HG02571 (cell line): ENCODE data around the gene IQUB.
"Not testable (repeated sequence)": the region's sequence is repeated elsewhere in the genome, so short reads cannot be mapped to it uniquely, and the experiment has no call there.

Experiments used
- ATAC-seq: cut with Tn5 transposase; IDR thresholded peaks from one replicate; pipeline ENCODE4 v1.9.1; 2021; ENCODE audit warnings: mild to moderate bottlenecking, moderate library complexity; ENCODE audit not compliant: unreplicated experiment

Gene IQUB

DNA sequence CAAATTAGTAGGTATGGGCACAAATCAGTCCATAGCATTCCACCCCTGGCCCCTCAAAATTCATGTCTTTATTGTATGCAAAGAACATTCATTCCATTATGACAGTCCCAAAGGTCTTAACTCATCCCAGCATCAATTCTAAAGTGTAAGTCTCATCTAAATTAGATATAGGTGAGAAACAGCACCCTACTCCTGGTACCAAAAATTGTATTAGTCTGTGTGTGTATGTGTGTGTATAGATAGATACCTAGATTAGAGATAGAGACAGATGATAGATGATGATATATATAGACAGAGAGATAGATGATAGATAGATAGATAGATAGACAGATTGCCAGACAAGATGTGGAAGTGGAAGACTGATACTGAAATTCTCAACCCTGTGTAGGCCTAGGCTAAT is 109.9 kb downstream of the IQUB start:
- ATAC-seq = no peak

GRCh38 chr7:123423622-123424021 is 110.8 kb downstream of the IQUB start:
- no peak for ATAC-seq

DNA sequence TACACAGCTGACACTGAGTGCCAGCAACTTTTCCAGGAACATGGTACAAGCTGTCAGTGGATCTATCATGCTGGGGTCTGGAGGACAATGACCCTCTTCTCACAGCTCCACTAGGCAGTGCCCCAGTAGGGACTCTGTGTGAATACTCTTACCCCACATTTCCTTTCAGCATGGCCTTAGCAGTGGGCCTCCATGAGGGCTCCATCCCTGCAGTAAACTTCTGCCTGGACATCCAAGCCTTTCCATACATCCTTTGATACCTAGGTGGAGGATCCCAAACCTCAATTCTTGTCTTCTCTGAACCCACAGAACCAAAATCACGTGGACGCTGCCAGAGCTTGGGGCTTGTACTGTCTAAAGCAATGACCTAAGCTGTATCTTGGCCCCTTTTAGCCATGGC is 116.8 kb downstream of the IQUB start:
- no peak for ATAC-seq

DNA sequence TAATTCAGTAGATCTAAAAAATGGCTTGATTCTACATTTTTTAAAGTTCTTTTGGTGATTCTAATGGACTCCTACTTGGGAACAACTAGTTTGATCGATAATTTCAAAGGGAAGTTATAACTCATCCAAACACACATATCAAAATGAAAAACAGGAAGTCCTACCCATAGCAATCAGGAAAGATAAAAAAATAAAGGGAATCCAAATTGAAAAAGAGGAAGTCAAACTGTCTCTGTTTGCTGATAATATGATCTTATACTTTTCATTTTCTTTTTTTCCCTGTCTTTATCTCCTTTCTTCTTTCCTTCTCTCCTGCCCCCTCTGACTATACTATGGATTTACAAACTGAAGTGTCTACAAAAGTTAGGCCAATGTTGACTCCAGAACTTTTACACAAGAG is 118.8 kb downstream of the IQUB start:
- ATAC-seq = no peak

GRCh38 chr7:123410273-123410904 is 124.0 kb downstream of the IQUB start:
- ATAC-seq = no peak

DNA sequence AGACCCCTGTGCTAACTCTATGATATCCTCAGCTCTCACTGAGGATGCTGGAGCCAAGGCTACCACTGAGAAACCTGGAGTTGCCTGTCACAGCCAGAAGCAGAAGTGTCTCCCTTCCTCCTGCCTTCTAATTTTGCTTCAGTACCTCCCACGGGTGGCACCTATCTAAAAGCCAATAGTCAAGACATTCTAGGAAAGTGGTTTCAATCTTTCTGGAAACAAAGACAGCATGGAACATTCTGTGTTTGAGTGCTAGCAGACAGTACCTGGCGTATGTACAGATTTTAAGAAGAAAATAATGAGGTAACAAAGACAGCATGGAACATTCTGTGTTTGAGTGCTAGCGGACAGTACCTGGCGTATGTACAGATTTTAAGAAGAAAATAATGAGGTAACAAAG is 126.4 kb downstream of the IQUB start:
- ATAC-seq = not testable (repeated sequence)
